WTC11 (cell line): ENCODE data around the gene HOXD12. TPM values are rescaled to one million over a fixed set of nuclear protein-coding genes. Genes with fewer than 3 reads are reported as not detected.

Source experiments
- ATAC-seq: fragments of 200-7000 bp; cut with Tn5 transposase; 2 replicates; pipeline ENCODE4 v1.10.0; 2021; ENCODE audit warnings: mild to moderate bottlenecking, moderate library complexity
- CTCF ChIA-PET: fragments of 300-600 bp; sonication (Branson Sonifier 250); formaldehyde crosslinking; loops from one replicate; lab custom pipeline; 2021; ENCODE audit warnings: antibody characterized with exemption; lab: Charles Lee
- POLR2A ChIA-PET: fragments of 350-600 bp; sonication (Branson Sonifier 250); formaldehyde crosslinking; loops from one replicate; lab custom pipeline; 2021; ENCODE audit warnings: antibody characterized with exemption; lab: Charles Lee
- DNase-seq: peaks from one replicate; pipeline ENCODE4 v3.0.0; 2021; ENCODE audit warnings: low spot score
- H3K27ac Mint-ChIP-seq: 2 replicates; pipeline ENCODE4 v1.8.0; 2021; ENCODE audit warnings: mixed read lengths
- H3K27me3 Mint-ChIP-seq: 2 replicates; pipeline ENCODE4 v1.8.0; 2021; ENCODE audit warnings: low read depth, mild to moderate bottlenecking, moderate library complexity, mixed read lengths
- H3K36me3 Mint-ChIP-seq: 2 replicates; pipeline ENCODE4 v1.8.0; 2021; ENCODE audit warnings: mixed read lengths
- H3K4me1 Mint-ChIP-seq: 2 replicates; pipeline ENCODE4 v1.8.0; 2022; ENCODE audit warnings: mixed read lengths
- H3K4me3 Mint-ChIP-seq: 2 replicates; pipeline ENCODE4 v1.8.0; 2021; ENCODE audit warnings: mild to moderate bottlenecking, moderate library complexity, mixed read lengths
- H3K9me3 Mint-ChIP-seq: 2 replicates; pipeline ENCODE4 v1.8.0; 2021; ENCODE audit warnings: mixed read lengths
- ATF1 ChIP-seq: sonication (generic); formaldehyde crosslinking; IDR thresholded peaks from 2 replicates; pipeline ENCODE4 v1.8.1; 2023; ENCODE audit warnings: mild to moderate bottlenecking, moderate library complexity, missing genetic modification reagents
- CREM ChIP-seq: sonication (generic); formaldehyde crosslinking; IDR thresholded peaks from 2 replicates; pipeline ENCODE4 v1.8.1; 2022; ENCODE audit warnings: mild to moderate bottlenecking, missing genetic modification reagents, moderate library complexity
- E2F1 ChIP-seq: sonication (generic); formaldehyde crosslinking; IDR thresholded peaks from 2 replicates; pipeline ENCODE4 v1.8.0; 2022; ENCODE audit warnings: mild to moderate bottlenecking, missing genetic modification reagents
- E2F4 ChIP-seq: sonication (generic); formaldehyde crosslinking; IDR thresholded peaks from 2 replicates; pipeline ENCODE4 v1.8.1; 2022; ENCODE audit warnings: low read depth, mild to moderate bottlenecking, moderate library complexity, missing genetic modification reagents, borderline replicate concordance
- ELF4 ChIP-seq: sonication (generic); formaldehyde crosslinking; IDR thresholded peaks from 2 replicates; pipeline ENCODE4 v1.8.1; 2022; ENCODE audit warnings: low read depth, mild to moderate bottlenecking, moderate library complexity, missing genetic modification reagents
- ETV6 ChIP-seq: sonication (generic); formaldehyde crosslinking; IDR thresholded peaks from 2 replicates; pipeline ENCODE4 v1.8.1; 2022; ENCODE audit warnings: mild to moderate bottlenecking, missing genetic modification reagents
- FOXP1 ChIP-seq: sonication (generic); formaldehyde crosslinking; IDR thresholded peaks from 2 replicates; pipeline ENCODE4 v1.8.0; 2022; ENCODE audit warnings: missing genetic modification reagents, mild to moderate bottlenecking, moderate library complexity, borderline replicate concordance
- GTF2I ChIP-seq: fragments of 250-450 bp; sonication (Bioruptor Pico); conservative IDR thresholded peaks from 2 replicates; pipeline ENCODE4 v1.4.0; 2021; ENCODE audit warnings: mild to moderate bottlenecking
- IRF2 ChIP-seq: sonication (generic); formaldehyde crosslinking; IDR thresholded peaks from 2 replicates; pipeline ENCODE4 v1.8.0; 2022; ENCODE audit warnings: low read depth, missing genetic modification reagents, borderline replicate concordance
- SP1 ChIP-seq: sonication (generic); formaldehyde crosslinking; conservative IDR thresholded peaks from 2 replicates; pipeline ENCODE4 v1.8.1; 2022; ENCODE audit warnings: missing genetic modification reagents
- ZNF232 ChIP-seq: sonication (generic); formaldehyde crosslinking; IDR thresholded peaks from 2 replicates; pipeline ENCODE4 v1.8.0; 2022; ENCODE audit warnings: mild to moderate bottlenecking, missing genetic modification reagents
- ZNF317 ChIP-seq: sonication (generic); formaldehyde crosslinking; IDR thresholded peaks from 2 replicates; pipeline ENCODE4 v1.8.1; 2023; ENCODE audit warnings: low read depth, mild to moderate bottlenecking, moderate library complexity, missing genetic modification reagents, borderline replicate concordance
- total RNA-seq: library from RNA; stranded (reverse); gene quantifications from 3 replicates; pipeline ENCODE4 v1.2.3, GENCODE V29; 2021
- TF ChIP-seq, protein P1 (sequence below): sonication (generic); formaldehyde crosslinking; IDR thresholded peaks from 2 replicates; pipeline ENCODE4 v1.8.1; 2023; ENCODE audit warnings: mild to moderate bottlenecking, moderate library complexity, missing genetic modification reagents
- TF ChIP-seq, protein P2 (sequence below): sonication (generic); formaldehyde crosslinking; IDR thresholded peaks from 2 replicates; pipeline ENCODE4 v1.8.0; 2023; ENCODE audit warnings: missing genetic modification reagents, mild to moderate bottlenecking, borderline replicate concordance
- TF ChIP-seq, protein P3 (sequence below): sonication (generic); formaldehyde crosslinking; IDR thresholded peaks from 2 replicates; pipeline ENCODE4 v1.8.1; 2022; ENCODE audit warnings: mild to moderate bottlenecking, moderate library complexity, missing genetic modification reagents
- TF ChIP-seq, protein P4 (sequence below): sonication (generic); formaldehyde crosslinking; conservative IDR thresholded peaks from 2 replicates; pipeline ENCODE4 v1.8.1; 2023; ENCODE audit warnings: mild to moderate bottlenecking, low read depth, missing genetic modification reagents, moderate library complexity
- TF ChIP-seq, protein P5 (sequence below): sonication (generic); formaldehyde crosslinking; IDR thresholded peaks from 2 replicates; pipeline ENCODE4 v1.8.0; 2022; ENCODE audit warnings: missing genetic modification reagents
- TF ChIP-seq, protein P6 (sequence below): sonication (generic); formaldehyde crosslinking; IDR thresholded peaks from 2 replicates; pipeline ENCODE4 v1.8.0; 2023; ENCODE audit warnings: mild to moderate bottlenecking, missing genetic modification reagents

HOXD12 gene
- total RNA-seq, 1 experiment from 2014 or later: 0.17 TPM

GRCh38 chr2:176075481-176075880 lies 24.1 kb upstream of the HOXD12 start:
- Mint-ChIP-seq H3K9me3 (no peaks in the 10 kb centered on the region), H3K27ac (no peak overlapping the region), H3K4me3 (peak overlapping the region; percentile 36), H3K4me1 (peaks cover 33% of the 10 kb centered on the region), H3K36me3 (no peaks in the 10 kb centered on the region), H3K27me3 (peaks cover 98% of the 10 kb centered on the region)
- ATAC-seq (no peak), DNase-seq (no peak)
- CTCF ChIA-PET: interaction anchor here (0.8 to 1.9 kb wide), 2 partner anchors 10 to 22 kb away, joined by 3 to 11 read pairs; no protein-coding TSS in a partner anchor
- no peak for TF ChIP-seq ZNF317 (CRISPR knock-in tag)
- TF ChIP-seq ETV6 (CRISPR knock-in tag): no peak
- TF ChIP-seq, protein P1, sequence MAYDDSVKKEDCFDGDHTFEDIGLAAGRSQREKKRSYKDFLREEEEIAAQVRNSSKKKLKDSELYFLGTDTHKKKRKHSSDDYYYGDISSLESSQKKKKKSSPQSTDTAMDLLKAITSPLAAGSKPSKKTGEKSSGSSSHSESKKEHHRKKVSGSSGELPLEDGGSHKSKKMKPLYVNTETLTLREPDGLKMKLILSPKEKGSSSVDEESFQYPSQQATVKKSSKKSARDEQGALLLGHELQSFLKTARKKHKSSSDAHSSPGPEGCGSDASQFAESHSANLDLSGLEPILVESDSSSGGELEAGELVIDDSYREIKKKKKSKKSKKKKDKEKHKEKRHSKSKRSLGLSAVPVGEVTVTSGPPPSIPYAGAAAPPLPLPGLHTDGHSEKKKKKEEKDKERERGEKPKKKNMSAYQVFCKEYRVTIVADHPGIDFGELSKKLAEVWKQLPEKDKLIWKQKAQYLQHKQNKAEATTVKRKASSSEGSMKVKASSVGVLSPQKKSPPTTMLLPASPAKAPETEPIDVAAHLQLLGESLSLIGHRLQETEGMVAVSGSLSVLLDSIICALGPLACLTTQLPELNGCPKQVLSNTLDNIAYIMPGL (CRISPR knock-in tag): no peak
- TF ChIP-seq IRF2 (CRISPR knock-in tag): no peak
- TF ChIP-seq, protein P2, sequence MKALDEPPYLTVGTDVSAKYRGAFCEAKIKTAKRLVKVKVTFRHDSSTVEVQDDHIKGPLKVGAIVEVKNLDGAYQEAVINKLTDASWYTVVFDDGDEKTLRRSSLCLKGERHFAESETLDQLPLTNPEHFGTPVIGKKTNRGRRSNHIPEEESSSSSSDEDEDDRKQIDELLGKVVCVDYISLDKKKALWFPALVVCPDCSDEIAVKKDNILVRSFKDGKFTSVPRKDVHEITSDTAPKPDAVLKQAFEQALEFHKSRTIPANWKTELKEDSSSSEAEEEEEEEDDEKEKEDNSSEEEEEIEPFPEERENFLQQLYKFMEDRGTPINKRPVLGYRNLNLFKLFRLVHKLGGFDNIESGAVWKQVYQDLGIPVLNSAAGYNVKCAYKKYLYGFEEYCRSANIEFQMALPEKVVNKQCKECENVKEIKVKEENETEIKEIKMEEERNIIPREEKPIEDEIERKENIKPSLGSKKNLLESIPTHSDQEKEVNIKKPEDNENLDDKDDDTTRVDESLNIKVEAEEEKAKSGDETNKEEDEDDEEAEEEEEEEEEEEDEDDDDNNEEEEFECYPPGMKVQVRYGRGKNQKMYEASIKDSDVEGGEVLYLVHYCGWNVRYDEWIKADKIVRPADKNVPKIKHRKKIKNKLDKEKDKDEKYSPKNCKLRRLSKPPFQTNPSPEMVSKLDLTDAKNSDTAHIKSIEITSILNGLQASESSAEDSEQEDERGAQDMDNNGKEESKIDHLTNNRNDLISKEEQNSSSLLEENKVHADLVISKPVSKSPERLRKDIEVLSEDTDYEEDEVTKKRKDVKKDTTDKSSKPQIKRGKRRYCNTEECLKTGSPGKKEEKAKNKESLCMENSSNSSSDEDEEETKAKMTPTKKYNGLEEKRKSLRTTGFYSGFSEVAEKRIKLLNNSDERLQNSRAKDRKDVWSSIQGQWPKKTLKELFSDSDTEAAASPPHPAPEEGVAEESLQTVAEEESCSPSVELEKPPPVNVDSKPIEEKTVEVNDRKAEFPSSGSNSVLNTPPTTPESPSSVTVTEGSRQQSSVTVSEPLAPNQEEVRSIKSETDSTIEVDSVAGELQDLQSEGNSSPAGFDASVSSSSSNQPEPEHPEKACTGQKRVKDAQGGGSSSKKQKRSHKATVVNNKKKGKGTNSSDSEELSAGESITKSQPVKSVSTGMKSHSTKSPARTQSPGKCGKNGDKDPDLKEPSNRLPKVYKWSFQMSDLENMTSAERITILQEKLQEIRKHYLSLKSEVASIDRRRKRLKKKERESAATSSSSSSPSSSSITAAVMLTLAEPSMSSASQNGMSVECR: no peak
- no peak for TF ChIP-seq ELF4 (CRISPR knock-in tag)
- TF ChIP-seq SP1 (CRISPR knock-in tag): no peak
- TF ChIP-seq GTF2I (CRISPR knock-in tag): no peak
- no peak for TF ChIP-seq E2F1
- TF ChIP-seq, protein P3, sequence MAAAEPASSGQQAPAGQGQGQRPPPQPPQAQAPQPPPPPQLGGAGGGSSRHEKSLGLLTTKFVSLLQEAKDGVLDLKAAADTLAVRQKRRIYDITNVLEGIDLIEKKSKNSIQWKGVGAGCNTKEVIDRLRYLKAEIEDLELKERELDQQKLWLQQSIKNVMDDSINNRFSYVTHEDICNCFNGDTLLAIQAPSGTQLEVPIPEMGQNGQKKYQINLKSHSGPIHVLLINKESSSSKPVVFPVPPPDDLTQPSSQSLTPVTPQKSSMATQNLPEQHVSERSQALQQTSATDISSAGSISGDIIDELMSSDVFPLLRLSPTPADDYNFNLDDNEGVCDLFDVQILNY (CRISPR knock-in tag): no peak
- no peak for TF ChIP-seq E2F4 (CRISPR knock-in tag)
- TF ChIP-seq, protein P4, sequence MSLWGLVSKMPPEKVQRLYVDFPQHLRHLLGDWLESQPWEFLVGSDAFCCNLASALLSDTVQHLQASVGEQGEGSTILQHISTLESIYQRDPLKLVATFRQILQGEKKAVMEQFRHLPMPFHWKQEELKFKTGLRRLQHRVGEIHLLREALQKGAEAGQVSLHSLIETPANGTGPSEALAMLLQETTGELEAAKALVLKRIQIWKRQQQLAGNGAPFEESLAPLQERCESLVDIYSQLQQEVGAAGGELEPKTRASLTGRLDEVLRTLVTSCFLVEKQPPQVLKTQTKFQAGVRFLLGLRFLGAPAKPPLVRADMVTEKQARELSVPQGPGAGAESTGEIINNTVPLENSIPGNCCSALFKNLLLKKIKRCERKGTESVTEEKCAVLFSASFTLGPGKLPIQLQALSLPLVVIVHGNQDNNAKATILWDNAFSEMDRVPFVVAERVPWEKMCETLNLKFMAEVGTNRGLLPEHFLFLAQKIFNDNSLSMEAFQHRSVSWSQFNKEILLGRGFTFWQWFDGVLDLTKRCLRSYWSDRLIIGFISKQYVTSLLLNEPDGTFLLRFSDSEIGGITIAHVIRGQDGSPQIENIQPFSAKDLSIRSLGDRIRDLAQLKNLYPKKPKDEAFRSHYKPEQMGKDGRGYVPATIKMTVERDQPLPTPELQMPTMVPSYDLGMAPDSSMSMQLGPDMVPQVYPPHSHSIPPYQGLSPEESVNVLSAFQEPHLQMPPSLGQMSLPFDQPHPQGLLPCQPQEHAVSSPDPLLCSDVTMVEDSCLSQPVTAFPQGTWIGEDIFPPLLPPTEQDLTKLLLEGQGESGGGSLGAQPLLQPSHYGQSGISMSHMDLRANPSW (CRISPR knock-in tag): no peak
- no peak for TF ChIP-seq CREM (CRISPR knock-in tag)
- TF ChIP-seq ATF1 (CRISPR knock-in tag): no peak
- TF ChIP-seq, protein P5, sequence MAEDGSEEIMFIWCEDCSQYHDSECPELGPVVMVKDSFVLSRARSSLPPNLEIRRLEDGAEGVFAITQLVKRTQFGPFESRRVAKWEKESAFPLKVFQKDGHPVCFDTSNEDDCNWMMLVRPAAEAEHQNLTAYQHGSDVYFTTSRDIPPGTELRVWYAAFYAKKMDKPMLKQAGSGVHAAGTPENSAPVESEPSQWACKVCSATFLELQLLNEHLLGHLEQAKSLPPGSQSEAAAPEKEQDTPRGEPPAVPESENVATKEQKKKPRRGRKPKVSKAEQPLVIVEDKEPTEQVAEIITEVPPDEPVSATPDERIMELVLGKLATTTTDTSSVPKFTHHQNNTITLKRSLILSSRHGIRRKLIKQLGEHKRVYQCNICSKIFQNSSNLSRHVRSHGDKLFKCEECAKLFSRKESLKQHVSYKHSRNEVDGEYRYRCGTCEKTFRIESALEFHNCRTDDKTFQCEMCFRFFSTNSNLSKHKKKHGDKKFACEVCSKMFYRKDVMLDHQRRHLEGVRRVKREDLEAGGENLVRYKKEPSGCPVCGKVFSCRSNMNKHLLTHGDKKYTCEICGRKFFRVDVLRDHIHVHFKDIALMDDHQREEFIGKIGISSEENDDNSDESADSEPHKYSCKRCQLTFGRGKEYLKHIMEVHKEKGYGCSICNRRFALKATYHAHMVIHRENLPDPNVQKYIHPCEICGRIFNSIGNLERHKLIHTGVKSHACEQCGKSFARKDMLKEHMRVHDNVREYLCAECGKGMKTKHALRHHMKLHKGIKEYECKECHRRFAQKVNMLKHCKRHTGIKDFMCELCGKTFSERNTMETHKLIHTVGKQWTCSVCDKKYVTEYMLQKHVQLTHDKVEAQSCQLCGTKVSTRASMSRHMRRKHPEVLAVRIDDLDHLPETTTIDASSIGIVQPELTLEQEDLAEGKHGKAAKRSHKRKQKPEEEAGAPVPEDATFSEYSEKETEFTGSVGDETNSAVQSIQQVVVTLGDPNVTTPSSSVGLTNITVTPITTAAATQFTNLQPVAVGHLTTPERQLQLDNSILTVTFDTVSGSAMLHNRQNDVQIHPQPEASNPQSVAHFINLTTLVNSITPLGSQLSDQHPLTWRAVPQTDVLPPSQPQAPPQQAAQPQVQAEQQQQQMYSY (CRISPR knock-in tag): no peak
- TF ChIP-seq FOXP1 (CRISPR knock-in tag): no peak
- no peak for TF ChIP-seq ZNF232 (CRISPR knock-in tag)
- TF ChIP-seq, protein P6, sequence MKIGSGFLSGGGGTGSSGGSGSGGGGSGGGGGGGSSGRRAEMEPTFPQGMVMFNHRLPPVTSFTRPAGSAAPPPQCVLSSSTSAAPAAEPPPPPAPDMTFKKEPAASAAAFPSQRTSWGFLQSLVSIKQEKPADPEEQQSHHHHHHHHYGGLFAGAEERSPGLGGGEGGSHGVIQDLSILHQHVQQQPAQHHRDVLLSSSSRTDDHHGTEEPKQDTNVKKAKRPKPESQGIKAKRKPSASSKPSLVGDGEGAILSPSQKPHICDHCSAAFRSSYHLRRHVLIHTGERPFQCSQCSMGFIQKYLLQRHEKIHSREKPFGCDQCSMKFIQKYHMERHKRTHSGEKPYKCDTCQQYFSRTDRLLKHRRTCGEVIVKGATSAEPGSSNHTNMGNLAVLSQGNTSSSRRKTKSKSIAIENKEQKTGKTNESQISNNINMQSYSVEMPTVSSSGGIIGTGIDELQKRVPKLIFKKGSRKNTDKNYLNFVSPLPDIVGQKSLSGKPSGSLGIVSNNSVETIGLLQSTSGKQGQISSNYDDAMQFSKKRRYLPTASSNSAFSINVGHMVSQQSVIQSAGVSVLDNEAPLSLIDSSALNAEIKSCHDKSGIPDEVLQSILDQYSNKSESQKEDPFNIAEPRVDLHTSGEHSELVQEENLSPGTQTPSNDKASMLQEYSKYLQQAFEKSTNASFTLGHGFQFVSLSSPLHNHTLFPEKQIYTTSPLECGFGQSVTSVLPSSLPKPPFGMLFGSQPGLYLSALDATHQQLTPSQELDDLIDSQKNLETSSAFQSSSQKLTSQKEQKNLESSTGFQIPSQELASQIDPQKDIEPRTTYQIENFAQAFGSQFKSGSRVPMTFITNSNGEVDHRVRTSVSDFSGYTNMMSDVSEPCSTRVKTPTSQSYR: no peak
- TF ChIP-seq, all 79 proteins: peak for 0
- POLR2A ChIA-PET: no interaction called here
